ENCODE measurements around the gene LMX1B. TPM values are rescaled to one million over a fixed set of nuclear protein-coding genes. Genes with fewer than 3 reads are reported as not detected.

The LMX1B gene
- total RNA-seq, 1 experiment from 2014 or later: 0.55 TPM

- no peaks in the 10 kb centered on the region for H3F3A ChIP-seq (ENCODE audit: low read length, unreplicated experiment)
- no TSS peak for BruUV-seq (replicated peaks)
- TF ChIP-seq CTCF (conservative IDR thresholded peaks at IDR 0.05; ENCODE audit: low read depth, low read length) (no peak), EZH2phosphoT487 (IDR thresholded peaks at IDR 0.05; ENCODE audit: borderline replicate concordance, low read length) (no peak), EZH2 (IDR thresholded peaks at IDR 0.05; ENCODE audit: low read length, unreplicated experiment) (no peak)
- POLR2A ChIA-PET (ENCODE audit: unreplicated experiment): no interaction called here
- ATAC-seq: no peak
- no peaks in the 10 kb centered on the region for H4K20me1 ChIP-seq (ENCODE audit: low read length)
- no peak overlapping the region for H3K4me2 ChIP-seq (ENCODE audit: low read length)
- no peaks in the 10 kb centered on the region for H3K9me2 ChIP-seq (replicated peaks; ENCODE audit: low read length)
- H3K9ac ChIP-seq (ENCODE audit: low read length): no peak overlapping the region
- H3K9me3 ChIP-seq (ENCODE audit: low read length): peaks cover 5% of the 10 kb centered on the region; the same call in 1 of the 2 replicates
- CTCF ChIA-PET: no interaction called here
- peaks cover 36% of the 10 kb centered on the region for H3K27me3 ChIP-seq (ENCODE audit: low read length)
- intact Hi-C loops (cut with micrococcal nuclease): no loop called here
- no peaks in the 10 kb centered on the region for H3K36me3 ChIP-seq (ENCODE audit: low read depth, low read length)
- no peaks in the 10 kb centered on the region for H3K4me1 ChIP-seq (ENCODE audit: insufficient read depth, low read length)
- no peak overlapping the region for H2AFZ ChIP-seq (ENCODE audit: low read length)
- no peaks in the 10 kb centered on the region for H3K79me2 ChIP-seq (ENCODE audit: low read length)
- no peak overlapping the region for H3K4me3 ChIP-seq (ENCODE audit: low read length)
- H3K27ac ChIP-seq (ENCODE audit: low read length): no peak overlapping the region
- DNase-seq: no peak
Observed at GRCh38 chr9:126738553-126738952, 124.8 kb downstream of the LMX1B start.

- H3K36me3 ChIP-seq (ENCODE audit: low read depth, low read length): no peaks in the 10 kb centered on the region
- H3K4me1 ChIP-seq (ENCODE audit: insufficient read depth, low read length): no peaks in the 10 kb centered on the region
- ATAC-seq (no peak), DNase-seq (no peak)
- H3K4me3 ChIP-seq (ENCODE audit: low read length): no peak overlapping the region
- no peak overlapping the region for H2AFZ ChIP-seq (ENCODE audit: low read length)
- intact Hi-C loops (cut with micrococcal nuclease): no loop called here
- H3K4me2 ChIP-seq (ENCODE audit: low read length): no peak overlapping the region
- no peaks in the 10 kb centered on the region for H3K9me3 ChIP-seq (ENCODE audit: low read length)
- POLR2A ChIA-PET (ENCODE audit: unreplicated experiment): no interaction called here
- CTCF ChIA-PET: no interaction called here
- BruUV-seq (replicated peaks): no TSS peak
- no peak overlapping the region for H3K9ac ChIP-seq (ENCODE audit: low read length)
- H3K79me2 ChIP-seq (ENCODE audit: low read length): no peaks in the 10 kb centered on the region
- no peak overlapping the region for H3K27ac ChIP-seq (ENCODE audit: low read length)
- H4K20me1 ChIP-seq (ENCODE audit: low read length): no peaks in the 10 kb centered on the region
- TF ChIP-seq EZH2phosphoT487 (IDR thresholded peaks at IDR 0.05; ENCODE audit: borderline replicate concordance, low read length) (no peak), CTCF (conservative IDR thresholded peaks at IDR 0.05; ENCODE audit: low read depth, low read length) (no peak), EZH2 (IDR thresholded peaks at IDR 0.05; ENCODE audit: low read length, unreplicated experiment) (no peak)
- H3K9me2 ChIP-seq (replicated peaks; ENCODE audit: low read length): no peaks in the 10 kb centered on the region
- peaks cover 38% of the 10 kb centered on the region for H3K27me3 ChIP-seq (ENCODE audit: low read length)
- no peaks in the 10 kb centered on the region for H3F3A ChIP-seq (ENCODE audit: low read length, unreplicated experiment)
Observed at GRCh38 chr9:126743041-126743440, 129.3 kb downstream of the LMX1B start.

- Histone ChIP-seq H3F3A (ENCODE audit: low read length, unreplicated experiment) (no peaks in the 10 kb centered on the region), H3K27ac (ENCODE audit: low read length) (no peak overlapping the region), H3K4me1 (ENCODE audit: insufficient read depth, low read length) (no peaks in the 10 kb centered on the region), H3K9ac (ENCODE audit: low read length) (no peak overlapping the region), H3K79me2 (ENCODE audit: low read length) (no peaks in the 10 kb centered on the region), H3K4me2 (ENCODE audit: low read length) (no peak overlapping the region), H3K4me3 (ENCODE audit: low read length) (no peak overlapping the region), H3K9me2 (replicated peaks; ENCODE audit: low read length) (no peaks in the 10 kb centered on the region), H3K36me3 (ENCODE audit: low read depth, low read length) (no peaks in the 10 kb centered on the region), H4K20me1 (ENCODE audit: low read length) (no peaks in the 10 kb centered on the region), H3K9me3 (ENCODE audit: low read length) (no peaks in the 10 kb centered on the region), H3K27me3 (ENCODE audit: low read length) (peaks cover 23% of the 10 kb centered on the region; the same call in 1 of the 2 replicates), H2AFZ (ENCODE audit: low read length) (no peak overlapping the region)
- TF ChIP-seq CTCF (conservative IDR thresholded peaks at IDR 0.05; ENCODE audit: low read depth, low read length): no peak
- TF ChIP-seq EZH2 (IDR thresholded peaks at IDR 0.05; ENCODE audit: low read length, unreplicated experiment): no peak
- TF ChIP-seq EZH2phosphoT487 (IDR thresholded peaks at IDR 0.05; ENCODE audit: borderline replicate concordance, low read length): no peak
- DNase-seq (no peak), ATAC-seq (no peak)
- POLR2A ChIA-PET (ENCODE audit: unreplicated experiment): interaction anchor here (0.6 kb wide), 1 partner anchor 24 kb away, joined by 3 read pairs; no protein-coding TSS in a partner anchor
- BruUV-seq (replicated peaks): no TSS peak
- CTCF ChIA-PET: no interaction called here
- intact Hi-C loops (cut with micrococcal nuclease): no loop called here
Observed at GRCh38 chr9:126745574-126746411, 132.1 kb downstream of the LMX1B start.
